HG03520 (cell line): ENCODE results near the gene TNFRSF9.
"Not testable (repeated sequence)": the region's sequence is repeated elsewhere in the genome, so short reads cannot be mapped to it uniquely, and the experiment has no call there.

ENCODE experiments used
- ATAC-seq: cut with Tn5 transposase; IDR thresholded peaks from one replicate; pipeline ENCODE4 v1.9.1; 2021; ENCODE audit warnings: mild to moderate bottlenecking, moderate library complexity; ENCODE audit not compliant: unreplicated experiment

Gene TNFRSF9

DNA sequence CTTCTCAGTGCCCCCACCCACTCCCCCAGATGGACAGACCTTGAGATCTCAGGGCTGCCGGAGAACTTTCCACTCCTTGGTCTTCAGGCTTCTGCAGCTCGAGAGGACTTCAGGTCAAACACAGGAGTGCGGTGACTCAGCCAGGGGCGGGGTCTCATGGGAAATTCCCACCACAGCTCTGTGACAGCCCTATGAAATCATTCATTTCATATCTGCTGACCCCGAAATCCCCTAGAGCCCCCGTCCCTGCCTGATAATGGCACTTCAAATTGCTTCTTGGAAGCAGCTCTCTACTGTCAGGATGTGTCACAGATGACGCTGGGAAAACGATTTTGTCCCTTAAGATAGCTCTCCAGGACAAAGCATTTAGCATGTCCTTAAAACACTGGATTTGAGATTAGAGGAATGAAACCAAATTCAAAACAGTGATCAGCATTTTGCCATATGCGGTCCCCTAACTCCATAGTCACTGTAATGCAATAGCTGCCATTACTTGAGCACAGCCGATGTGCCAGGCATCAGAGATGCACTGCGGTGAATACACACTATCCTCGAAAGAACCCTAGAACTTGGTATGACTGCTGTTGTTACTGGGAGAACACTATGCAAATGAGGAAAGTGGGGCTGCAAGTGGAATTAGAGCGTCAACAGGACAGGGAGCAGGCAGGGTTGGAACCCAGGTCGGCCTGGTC, at the start of gene TNFRSF9:
TSS of gene TNFRSF9 (minus strand) at position 95 of the 692 bp plus-strand sequence. CDS start 845 bp downstream, outside the sequence.
- no peak for ATAC-seq

DNA sequence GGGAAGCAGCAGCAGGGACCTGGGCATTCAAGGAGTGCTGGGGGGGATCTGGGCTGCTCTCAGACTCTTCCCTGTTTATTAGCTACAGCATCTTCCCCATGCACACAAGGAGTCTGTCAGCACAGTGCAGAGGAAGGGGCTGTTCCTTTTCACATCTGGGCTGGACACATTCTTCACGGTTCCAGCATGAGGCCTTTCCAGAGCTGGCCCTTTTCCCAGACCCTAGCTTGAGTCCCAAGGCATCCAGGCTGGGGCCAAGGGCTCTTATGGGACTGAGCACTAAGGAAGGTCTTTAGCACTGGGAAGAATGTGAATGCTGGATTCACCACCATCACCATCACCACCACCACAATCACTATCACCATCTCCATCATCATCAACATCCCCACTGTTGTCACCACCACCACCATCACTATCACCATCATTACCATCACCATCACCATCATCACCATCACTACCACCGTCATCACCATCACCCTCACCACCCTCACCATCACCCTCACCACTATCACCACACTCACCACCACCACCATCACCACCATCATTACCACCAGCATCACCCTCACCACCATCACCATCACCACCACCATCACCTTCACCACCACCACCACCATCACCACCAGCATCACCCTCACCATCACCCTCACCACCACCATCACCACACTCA, 49.3 kb upstream of the TNFRSF9 start:
- ATAC-seq, result no peak

DNA sequence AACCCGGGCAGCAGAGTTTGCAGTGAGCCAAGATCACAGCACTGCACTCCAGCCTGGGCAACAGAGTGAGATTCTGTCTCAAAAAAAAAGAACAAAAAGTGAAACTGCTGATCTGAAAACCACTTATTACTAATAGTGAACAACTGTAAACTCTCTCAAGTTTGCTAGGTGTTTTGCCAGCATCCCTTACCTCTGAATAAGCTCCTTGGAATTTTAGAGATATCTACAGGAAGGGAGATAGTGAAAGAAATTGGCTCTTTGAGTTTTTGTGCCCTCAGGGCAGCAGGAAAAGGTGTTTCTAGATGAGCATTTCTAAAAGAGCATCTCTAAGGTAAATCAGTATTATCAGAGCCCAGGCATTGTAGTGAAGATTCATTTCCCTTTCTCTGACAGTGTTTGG, 47.9 kb upstream of the TNFRSF9 start:
- no peak for ATAC-seq

DNA sequence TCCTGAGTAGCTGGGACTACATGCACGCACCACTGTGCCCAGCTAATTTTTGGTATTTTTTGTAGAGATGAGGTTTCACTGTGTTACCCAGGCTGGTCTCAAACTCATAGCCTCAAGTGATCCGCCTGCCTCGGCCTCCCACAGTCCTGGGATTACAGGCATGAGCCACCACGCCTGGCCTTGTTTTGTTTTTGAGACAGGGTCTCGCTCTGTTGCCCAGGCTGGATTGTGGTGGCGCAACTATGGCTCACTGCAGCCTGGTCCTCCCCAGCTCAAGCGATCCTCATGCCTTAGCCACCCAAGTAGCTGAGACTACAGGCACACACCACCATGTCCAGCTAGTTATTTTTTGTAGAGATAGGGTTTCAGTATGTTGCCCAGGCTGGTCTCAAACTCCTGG, 46.9 kb upstream of the TNFRSF9 start:
- no peak for ATAC-seq

DNA sequence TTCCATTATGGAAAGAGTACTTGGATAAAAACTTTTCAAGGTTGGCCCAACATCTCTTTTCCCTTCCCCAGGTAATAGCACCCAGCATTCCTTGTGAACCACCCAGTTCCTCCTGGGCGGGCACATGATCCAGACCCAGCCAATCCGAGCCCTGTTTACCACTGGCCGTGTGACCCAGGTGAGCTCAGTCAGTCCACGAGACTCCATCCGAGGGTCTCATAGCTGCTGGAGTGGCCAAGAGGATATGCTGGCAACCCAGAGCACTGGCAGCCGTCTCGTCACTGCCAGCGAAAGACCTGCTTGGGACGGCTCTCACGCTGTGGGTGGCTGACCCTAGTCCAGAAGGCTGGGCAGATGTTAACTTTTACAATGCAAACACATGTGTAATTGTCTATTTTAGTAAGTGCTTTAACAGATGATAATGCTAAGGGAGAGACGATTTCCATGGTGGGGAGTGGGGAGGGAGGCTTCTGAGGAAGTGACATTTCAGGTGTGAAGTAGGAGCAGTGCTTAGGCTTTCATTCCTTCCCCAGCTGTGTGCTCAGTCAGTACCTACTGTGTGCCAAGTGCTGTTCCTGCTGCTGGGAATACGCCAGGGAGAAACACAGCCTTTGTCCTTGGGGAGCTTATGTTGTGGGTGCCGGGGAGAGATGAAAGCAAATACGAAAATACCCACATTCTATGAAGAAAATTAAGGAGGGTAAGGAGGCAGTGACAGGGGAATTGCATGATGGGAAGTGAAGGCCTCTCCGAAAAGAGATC, 45.4 kb upstream of the TNFRSF9 start:
- no peak for ATAC-seq

DNA sequence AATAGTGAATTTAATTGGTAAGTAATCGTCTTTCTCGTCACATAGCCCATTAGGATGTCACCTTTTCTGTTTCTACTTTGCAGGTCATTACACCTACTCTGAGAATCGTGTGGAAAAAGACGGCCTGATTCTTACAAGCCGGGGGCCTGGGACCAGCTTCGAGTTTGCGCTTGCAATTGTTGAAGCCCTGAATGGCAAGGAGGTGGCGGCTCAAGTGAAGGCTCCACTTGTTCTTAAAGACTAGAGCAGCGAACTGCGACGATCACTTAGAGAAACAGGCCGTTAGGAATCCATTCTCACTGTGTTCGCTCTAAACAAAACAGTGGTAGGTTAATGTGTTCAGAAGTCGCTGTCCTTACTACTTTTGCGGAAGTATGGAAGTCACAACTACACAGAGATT, 44.2 kb upstream of the TNFRSF9 start:
- no peak for ATAC-seq

DNA sequence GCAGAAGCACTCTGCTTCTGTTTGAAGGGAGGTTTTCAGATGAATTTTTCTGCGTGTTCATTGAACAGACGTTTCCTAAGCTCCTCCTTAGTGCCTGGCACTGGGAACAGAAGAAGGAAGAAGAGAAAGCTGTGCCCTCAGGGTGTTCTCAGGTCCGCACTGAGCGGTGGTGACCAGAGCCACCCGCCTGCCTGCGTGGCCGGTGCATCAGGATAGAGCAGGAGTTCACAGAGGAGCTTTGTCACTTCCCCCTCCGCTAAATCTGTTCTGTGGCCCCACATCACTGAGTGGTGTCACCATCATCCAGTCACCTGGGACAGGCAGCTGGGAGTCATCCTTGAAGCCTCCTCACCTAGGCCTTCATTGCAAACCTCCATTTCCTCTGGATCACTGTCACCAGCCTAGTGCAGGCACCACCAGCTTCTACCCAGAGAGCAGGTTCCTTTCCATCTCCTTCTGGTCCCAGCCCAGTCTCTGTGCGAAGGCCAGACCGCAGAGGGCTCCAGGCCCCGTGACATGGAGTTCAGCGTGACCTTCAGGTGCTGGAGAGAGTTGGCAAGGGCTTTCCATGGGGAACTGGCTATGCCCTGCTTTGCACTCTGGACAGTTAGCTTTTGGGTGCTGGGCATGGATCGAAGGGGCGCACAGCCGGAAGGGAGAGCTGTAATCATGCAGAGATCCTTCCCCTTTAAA, 42.6 kb upstream of the TNFRSF9 start:
- no peak for ATAC-seq

DNA sequence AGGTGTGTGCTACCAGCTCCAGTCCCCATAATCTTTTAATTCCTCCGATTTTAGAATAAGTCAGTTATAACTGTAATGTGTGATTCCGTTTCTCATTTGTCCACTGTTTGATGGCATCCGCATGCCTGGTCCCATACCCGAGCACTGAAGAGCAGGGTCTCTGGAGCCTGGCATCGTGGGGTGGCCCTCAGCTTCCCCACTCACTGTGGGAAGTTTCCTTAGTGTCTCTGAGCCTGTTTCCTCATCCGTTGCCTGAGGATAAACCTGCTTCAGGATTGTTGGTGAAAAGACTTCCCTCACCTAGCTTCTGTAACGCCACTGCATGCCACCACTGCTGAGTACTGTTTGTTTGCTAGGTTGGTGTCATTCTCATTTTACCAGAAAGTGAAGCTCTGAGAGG, 40.3 kb upstream of the TNFRSF9 start:
- no peak for ATAC-seq

DNA sequence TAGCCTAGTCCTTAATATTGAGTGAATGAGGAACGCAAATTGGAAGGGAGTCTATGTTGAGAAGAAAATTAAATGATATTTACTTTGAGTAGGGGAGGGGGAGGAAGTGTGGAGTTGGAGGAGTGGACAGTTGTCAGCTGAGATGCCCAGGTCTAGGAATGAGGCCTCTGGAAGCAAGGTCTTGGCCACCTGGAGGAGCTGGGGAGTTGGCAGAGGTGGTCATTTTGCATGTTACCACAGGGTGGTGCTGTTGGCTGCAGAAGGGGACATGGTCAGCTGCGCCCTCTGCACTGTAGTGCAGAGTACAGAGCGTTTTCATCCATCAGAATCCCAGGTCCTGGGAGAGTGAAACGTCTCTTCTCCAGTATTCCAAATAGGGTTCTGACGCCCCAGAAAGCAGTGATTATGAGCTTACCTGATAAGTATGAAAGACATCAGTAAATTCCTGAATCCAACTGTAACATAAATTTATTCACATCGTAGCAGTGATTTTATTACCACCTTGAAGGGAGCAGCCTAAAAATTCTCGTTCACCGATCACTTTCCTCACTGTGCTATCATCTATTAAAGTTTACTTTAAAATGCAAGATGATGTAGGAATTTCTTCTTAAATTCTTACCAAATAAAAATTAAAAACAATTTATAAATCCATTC, 34.7 kb upstream of the TNFRSF9 start:
- ATAC-seq, result no peak

DNA sequence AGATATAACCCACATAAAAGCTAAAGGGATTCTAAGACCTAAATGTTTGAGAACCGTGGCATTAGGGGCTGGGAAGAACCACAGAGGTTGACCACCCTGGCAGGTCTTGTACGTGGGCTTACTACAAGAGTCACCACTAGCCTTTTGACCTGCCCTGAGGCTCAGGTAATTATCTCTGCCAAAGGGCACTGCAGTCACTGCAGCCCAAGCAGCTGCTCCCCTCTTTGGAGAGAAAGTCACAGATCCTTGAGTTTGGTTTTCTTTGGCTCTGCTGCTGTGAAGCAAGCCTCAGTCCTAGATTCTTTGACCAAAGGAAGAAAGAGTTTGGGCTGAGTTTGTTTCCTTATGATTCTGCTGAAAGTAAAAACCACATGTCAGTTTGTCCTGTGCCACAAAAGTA, 32.4 kb upstream of the TNFRSF9 start:
- ATAC-seq, result no peak

DNA sequence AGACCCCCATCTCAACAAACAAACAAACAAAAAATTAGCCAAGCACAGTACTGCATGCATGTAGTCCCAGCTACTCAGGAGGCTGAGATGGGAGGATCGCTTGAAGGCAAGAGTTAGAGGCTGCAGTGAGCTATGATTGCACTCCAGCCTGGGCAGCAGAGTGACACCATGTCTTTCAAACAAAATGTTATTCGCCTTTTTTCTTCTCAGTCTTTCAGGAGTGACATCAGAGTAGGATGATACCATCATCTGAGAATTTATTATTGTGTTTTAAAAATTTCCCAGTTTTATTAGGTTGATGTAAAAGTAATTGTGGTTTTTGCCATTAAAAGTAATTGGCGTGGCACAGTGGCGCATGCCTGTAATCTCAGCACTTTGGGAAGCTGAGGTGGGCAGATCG, 31.6 kb upstream of the TNFRSF9 start:
- no peak for ATAC-seq

DNA sequence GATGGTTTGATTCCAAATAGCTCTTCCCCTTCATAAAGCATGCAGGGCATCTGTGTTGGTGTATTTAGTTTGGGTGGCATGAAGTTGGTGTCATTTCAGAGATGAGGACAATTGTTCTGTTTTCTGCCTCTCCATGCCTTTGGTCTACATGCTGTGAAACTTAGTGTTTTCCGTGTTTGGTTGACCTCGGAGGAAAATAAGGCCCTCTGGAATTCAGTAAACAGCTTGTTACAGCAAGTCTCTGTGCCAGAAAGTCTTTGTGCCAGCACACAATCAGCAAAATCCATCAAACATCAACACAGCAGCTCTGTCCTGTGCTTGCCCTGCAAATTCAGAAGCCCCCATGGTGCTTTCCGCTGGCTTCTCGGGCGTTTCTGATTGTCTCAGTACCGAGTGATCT, 30.4 kb upstream of the TNFRSF9 start:
- no peak for ATAC-seq

DNA sequence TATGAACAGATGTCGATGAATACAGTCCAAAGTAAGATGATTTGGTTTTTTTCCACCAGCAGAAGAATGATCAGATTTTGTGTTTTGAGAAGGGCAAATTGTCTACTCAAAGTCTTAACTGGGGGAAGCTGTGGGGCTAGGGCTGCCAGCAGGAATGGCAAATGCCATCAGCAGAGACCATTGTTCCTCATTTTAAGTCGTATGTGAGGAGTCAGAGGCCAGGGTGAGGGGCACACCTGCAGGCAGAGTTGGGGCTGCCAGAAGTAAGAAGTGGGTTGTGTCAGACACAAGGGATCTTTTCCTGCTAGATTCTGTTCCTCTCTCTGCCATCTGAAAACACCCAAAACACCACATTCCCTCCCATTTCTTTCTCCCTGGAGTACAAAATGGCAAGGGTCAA, 29.6 kb upstream of the TNFRSF9 start:
- ATAC-seq, result no peak

DNA sequence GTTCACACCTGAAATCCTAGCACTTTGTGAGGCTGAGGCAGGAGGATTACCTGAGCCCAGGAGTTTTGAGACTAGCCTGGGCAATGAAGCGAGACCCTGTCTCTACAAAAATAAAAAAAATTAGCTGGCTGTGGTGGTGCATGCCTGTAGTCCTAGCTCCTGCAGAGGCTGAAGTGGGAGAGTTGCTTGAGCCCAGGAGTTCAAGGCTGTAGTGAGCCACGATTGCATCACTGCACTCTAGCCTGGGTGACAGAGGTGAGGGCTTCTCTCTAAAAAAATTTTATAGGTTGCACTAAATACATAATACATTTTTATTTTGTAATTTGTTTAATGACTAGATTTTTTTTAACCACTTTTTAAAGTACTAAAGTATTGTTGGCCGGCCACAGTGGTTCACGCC, 27.0 kb upstream of the TNFRSF9 start:
- ATAC-seq, result no peak

DNA sequence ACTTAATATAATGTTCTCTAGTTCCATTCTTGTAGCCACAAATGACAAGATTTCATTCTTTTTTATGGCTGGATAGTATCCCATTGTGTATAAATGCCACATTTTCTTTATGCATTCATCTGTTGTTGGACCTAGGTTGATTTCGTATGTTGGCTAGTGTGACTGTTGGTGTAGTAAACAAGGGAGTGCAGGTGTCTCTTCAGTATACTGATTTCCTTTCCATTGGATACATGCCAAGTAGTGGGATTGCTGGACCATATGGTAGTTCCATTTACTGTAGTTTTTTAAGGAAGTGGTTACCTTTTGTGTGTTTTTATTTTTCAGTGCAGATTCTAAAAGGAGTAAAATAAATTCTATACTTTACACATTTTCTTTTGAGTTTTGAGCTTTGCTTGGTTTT, 26.6 kb upstream of the TNFRSF9 start:
- no peak for ATAC-seq

DNA sequence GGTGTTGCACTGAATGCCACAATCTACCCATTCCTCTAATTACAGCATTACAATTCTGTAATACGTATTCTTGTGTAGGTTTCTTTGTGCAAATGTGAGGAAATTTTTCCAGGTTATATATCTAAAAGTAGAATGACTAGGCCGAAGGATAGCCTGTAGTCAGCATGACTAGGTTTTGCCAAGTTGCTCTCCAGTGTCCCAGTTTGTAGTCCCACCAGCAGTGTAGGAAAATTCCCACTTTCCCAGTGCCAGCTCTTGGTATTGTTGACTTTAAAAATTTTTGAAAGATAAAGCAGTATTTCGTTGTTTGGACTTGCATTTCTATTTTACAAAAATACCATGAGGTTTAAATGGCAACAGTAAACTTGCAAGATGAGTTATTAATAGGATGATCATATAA, 23.8 kb upstream of the TNFRSF9 start:
- ATAC-seq, result no peak

DNA sequence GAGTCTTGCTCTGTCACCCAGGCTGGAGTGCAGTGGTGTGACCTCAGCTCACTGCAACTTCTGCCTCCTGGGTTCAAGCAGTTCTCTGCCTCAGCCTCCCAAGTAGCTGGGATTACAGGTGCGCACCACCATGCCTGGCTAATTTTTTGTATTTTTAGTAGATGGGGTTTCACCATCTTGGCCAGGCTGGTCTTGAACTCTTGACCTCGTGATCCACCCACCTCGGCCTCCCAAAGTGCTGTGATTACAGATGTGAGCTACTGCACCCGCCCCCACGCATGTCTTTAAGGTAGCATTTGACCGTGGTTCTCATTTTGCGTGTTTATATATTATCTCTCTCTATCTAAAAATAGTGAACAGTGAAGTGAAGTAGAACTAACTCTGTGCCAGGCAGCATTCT, 23.2 kb upstream of the TNFRSF9 start:
- ATAC-seq, result not testable (repeated sequence)

DNA sequence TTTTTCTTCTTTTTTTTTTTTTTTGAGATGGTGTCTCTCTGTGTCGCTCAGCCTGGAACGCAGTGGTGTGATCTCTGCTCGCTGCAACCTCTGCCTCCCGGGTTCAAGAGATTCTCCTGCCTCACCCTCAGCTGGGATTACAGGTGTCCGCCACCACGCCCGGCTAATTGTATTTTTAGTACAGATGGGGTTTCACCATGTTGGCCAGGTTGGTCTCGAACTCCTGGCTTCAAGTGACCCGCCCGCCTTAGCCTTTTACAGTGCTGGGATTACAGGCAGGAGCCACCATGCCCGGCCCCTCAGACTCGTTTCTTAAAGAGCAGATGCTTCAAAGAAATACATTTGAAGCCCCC, 22.7 kb upstream of the TNFRSF9 start:
- ATAC-seq, result not testable (repeated sequence)

DNA sequence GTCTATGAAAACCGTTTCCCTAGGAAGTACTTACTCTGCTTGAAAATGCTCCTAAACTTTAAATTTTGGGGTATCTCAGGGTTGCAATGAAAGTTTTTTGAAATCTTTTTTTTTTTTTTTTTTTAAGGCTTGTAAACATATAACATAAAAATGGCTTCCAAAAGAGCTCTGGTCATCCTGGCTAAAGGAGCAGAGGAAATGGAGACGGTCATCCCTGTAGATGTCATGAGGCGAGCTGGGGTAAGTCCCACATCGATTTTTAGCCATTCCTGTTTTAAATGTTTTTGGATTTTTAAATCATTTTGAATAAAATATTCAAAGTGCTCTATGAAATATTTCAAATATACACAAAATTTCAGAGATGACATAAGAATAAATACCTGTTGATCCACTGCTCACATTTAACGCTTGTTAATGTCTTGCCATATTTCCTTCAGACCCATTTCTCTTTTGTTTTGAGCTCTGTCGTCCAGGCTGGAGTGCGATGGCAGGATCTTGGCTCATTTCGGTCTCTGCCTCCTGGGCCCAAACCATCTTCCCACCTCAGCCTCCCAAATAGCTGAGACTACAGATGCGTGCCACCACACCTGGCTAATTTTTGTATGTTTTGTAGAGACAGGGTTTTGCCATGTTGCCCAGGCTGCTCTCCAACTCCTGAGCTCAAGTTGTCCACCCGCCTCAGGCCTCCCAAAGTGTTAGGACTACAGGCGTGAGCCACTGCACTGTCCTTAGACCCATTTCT, 22.2 kb upstream of the TNFRSF9 start:
- no peak for ATAC-seq

DNA sequence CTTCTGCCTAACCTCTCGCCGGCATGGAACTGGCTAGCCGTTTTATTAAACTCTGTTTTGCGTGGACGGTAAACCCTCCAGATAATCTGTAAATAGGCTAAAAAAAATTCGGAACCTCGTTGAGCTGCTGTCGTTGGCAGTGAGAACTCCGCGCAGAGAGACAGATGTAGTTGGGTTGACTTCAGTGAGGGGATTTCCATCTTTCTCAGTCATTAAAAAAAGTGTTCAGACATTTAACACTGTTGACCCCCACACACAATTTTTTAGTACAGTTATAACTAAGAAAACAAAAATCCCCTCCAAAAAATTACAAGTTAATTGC, 21.3 kb upstream of the TNFRSF9 start:
- ATAC-seq, result peak; percentile 5
